Measurements from ENCODE around the gene HKDC1.

- no peak for TF ChIP-seq CTCF (IDR thresholded peaks at IDR 0.05)
- no peak for TF ChIP-seq EZH2 (IDR thresholded peaks at IDR 0.05; ENCODE audit: borderline replicate concordance, insufficient read depth, low read depth, low read length, poor library complexity, severe bottlenecking)
These were observed 3.5 kb upstream of the HKDC1 start for GRCh38 chr10:69216577-69217118.
